Limb (tissue), 2 donors: ENCODE results near the gene SLC39A5.
"Not testable (repeated sequence)": the region's sequence is repeated elsewhere in the genome, so short reads cannot be mapped to it uniquely, and the experiment has no call there.

Experiments used
- DNase-seq, 2 donors: peaks; one replicate each; pipeline ENCODE4 v3.0.0-alpha.2; 2016; ENCODE audit errors: extremely low spot score in 2 of 2

Gene SLC39A5, protein sequence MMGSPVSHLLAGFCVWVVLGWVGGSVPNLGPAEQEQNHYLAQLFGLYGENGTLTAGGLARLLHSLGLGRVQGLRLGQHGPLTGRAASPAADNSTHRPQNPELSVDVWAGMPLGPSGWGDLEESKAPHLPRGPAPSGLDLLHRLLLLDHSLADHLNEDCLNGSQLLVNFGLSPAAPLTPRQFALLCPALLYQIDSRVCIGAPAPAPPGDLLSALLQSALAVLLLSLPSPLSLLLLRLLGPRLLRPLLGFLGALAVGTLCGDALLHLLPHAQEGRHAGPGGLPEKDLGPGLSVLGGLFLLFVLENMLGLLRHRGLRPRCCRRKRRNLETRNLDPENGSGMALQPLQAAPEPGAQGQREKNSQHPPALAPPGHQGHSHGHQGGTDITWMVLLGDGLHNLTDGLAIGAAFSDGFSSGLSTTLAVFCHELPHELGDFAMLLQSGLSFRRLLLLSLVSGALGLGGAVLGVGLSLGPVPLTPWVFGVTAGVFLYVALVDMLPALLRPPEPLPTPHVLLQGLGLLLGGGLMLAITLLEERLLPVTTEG

GRCh38 chr12:56229916-56230431 is at the start of gene SLC39A5:
SLC39A5 (plus strand) TSS chr12:56230051; CDS start chr12:56231275, 1,224 bp downstream.
- no peak for DNase-seq

- no peak for DNase-seq
These were observed 42.9 kb upstream of the SLC39A5 start for GRCh38 chr12:56186957-56187356.

- DNase-seq, result no peak
These were observed 41.6 kb upstream of the SLC39A5 start for GRCh38 chr12:56188131-56188777.

GRCh38 chr12:56188778-56189098 is 41.1 kb upstream of the SLC39A5 start:
- no peak for DNase-seq

- peak; percentile 88 to 92 for DNase-seq
These were observed 40.5 kb upstream of the SLC39A5 start, which contains the start of gene SMARCC2 for GRCh38 chr12:56189099-56189917. SMARCC2 (minus strand) TSS chr12:56189483; CDS start chr12:56189461, 22 bp downstream.

DNA sequence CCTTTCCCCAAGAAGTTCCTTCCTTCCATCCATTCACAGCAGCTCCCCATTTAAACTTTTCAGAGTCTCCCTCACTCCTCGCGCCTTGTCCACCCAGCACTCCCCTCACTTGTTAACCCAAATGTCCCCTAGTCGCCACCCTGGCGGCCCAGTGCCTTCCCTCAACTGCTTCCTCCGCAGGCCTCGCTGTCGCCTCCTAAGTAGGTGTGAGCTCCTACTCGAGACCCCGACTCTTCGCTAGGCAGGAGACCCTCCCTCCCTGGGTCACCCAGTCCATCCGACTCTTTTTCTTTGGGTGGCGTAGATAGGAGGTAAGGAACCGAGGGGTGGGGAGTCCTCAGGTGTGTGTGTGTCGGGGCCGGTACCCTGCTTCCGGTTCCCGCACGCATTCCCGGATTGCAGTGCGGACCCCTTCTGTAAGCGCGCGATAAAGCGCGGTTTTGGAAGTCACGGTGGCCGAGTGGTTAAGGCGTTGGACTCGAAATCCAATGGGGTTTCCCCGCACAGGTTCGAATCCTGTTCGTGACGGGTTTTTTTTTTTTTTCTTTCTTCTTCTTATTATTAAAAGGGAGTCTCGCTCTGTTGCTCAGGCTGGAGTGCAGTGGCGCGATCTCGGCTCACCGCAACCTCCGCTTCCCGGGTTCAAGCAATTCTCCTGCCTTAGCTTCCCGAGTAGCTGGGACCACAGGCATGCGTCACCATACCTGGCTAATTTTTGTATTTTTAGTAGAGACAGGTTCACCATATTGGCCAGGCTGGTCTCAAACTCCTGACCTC is 39.7 kb upstream of the SLC39A5 start:
- peak; percentile 86 to 98 for DNase-seq

DNA sequence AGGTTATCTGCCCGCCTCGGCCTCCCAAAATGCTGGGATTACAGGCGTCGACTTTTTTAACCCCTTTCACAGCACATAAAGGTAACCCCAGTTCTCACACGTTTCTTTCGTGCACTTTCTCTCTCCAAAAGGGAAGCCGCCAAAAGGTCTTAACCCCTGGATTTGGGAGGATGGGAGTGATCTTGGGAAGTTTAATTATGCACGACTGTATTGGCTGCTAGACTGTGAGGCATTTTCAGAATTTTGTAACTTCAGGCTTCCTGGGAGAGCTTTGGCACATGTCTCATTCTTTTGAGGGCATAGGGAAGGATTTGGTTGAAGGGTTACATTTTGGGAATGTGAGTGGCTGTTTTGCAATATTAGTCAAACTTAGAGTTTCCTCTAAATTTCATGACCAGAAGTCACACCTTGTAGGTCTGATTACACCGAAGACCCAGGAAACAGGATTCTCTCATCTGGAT is 39.1 kb upstream of the SLC39A5 start:
- peak in 1 of 2 donors; percentile 30 for DNase-seq

DNA sequence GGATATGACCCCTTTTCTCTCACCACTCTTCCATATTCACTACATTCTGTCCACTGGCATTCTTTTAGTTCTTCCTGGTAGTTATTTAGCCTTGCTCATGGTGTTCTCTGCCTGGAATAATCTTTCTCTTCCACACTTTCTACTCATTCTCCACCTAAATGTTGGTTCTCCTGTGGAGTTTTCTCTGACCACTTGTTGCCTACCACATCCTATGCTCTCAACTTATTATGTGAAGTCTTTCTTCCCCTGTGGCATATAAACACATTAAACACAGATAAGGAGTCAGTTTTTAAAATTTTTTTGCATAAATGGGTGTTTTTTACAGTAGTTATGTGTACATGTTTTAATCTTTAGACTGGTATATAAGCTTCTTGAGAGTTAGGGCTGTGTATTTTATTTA is 37.3 kb upstream of the SLC39A5 start:
- no peak for DNase-seq

DNA sequence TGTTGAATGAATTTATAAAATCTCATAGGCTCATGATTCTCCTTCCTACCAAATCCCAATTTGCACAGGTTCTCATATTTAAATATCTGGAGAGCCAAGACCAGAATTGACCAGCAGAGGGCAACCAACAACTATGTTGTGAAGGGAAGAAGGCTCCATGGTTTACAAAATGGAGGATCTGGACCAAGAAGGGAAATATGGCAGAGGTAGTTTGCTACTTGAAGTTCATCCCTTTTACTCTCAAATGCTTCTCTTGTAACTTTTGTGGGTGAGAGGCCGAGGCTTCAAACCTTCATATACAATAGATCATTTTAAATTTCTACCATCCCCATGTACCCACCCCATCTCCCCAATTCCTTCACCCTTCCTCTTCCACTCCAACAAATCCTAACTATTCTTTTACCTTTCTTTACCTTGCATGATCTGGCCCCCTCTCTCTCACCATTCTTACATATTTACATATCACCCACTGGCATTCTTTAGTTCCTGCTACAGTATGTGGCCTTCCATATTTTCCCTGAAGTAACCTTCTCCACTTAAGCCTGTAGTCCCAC is 36.7 kb upstream of the SLC39A5 start:
- DNase-seq, result peak; percentile 74 to 87

- not testable (repeated sequence) for DNase-seq
These were observed 32.9 kb upstream of the SLC39A5 start for GRCh38 chr12:56196818-56197550.

GRCh38 chr12:56197921-56198635 is 31.8 kb upstream of the SLC39A5 start:
- DNase-seq, result no peak

DNA sequence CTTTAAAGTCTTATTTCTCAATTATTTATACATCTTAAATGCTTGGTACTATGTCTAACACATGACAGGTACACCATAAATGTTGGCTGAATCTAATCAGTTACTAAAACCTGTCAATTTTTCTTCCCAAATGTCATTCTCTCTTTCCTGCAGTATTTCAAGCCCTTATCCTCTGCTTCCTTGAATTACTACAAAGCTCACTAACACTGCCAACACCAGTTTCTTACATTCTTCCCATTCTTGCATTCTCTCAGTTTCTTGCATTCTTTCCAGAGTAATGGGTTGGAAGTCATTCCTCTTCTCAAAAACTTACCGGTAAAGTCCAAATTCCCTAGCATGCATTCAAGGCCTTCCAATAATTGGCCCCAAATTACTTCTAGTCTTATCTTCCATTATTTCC is 31.0 kb upstream of the SLC39A5 start:
- DNase-seq, result no peak

DNA sequence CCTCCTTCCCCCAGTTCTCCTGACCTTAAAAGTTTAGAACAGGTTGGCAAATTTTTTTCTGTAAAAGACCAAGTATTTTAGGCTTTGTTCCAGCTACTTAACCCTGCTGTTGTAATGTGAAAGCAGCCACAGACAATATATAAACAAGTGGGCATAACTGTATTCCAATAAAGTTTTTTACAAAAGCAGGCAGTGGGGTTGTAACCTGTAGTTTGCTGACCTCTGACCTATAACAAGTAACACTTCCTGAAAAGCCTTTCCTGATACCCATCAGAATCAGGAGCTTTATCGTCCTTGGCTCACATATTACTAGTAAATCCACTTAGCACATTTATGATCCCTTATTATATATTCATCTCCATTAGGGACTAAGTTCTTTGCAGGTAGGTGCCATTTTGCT is 27.5 kb upstream of the SLC39A5 start:
- no peak for DNase-seq

- no peak for DNase-seq
These were observed 27.0 kb upstream of the SLC39A5 start for GRCh38 chr12:56202838-56203237.

- DNase-seq, result no peak
These were observed 25.6 kb upstream of the SLC39A5 start for GRCh38 chr12:56204275-56204674.

DNA sequence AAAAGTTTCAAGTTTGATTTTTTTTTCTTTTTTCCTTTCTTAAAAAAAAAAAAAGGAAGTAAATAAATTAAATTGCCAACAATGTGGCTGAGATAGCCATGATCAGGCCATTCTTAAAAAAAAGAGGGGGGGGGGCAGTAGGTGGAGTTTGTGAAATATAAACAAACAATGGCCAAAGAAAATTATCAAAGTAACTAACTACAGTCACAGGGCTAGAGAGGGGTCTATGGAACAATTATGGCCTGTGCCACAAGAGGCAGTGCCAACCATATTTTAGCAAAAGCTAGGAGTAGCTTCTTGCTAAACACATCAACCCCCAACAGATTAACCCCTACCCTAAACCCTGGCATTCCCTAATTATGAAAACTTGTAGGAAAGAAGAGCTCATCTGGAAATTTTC is 24.4 kb upstream of the SLC39A5 start:
- DNase-seq, result no peak

- DNase-seq, result peak in 1 of 2 donors; percentile 43
These were observed 23.2 kb upstream of the SLC39A5 start for GRCh38 chr12:56206452-56207166.

DNA sequence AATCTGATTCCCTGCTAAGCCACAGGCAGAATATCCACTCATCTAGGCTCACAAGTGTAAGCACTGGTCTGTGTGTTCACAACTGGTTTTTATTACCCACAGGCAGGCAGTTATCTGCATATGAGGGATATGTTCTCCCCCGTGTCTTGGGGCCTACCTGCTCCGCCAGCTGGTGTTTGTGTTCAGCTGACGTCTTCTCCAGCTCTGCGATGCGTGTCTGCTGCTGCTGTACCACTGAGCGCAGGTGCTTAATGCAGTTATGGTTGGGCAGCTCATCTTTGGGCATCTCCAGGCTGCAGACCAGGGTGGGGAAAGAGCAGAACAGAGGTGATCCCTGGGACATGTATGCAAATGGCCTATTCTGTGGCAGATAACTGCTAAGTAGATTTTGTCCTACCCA is 21.8 kb upstream of the SLC39A5 start:
- DNase-seq, result no peak
